Adipocyte (in vitro differentiated cells): ENCODE data around the gene R3HDM4.
"Not testable (repeated sequence)": the region's sequence is repeated elsewhere in the genome, so short reads cannot be mapped to it uniquely, and the experiment has no call there.

ENCODE experiments used
- DNase-seq: peaks from one replicate; pipeline ENCODE4 v3.0.0-alpha.2; 2015; ENCODE audit warnings: low read depth
- H3K27me3 ChIP-seq: replicated peaks from 2 replicates; pipeline ENCODE4 v1.7.0; 2013; ENCODE audit warnings: mild to moderate bottlenecking, low read length, moderate library complexity; ENCODE audit not compliant: control insufficient read depth, insufficient read depth
- H3K36me3 ChIP-seq: 2 replicates; pipeline ENCODE4 v1.7.0; 2013; ENCODE audit warnings: low read length, mild to moderate bottlenecking, moderate library complexity; ENCODE audit not compliant: control insufficient read depth, insufficient read depth, severe bottlenecking
- H3K4me1 ChIP-seq: 2 replicates; pipeline ENCODE4 v1.7.0; 2013; ENCODE audit warnings: mild to moderate bottlenecking, low read length, moderate library complexity; ENCODE audit not compliant: control insufficient read depth, insufficient read depth
- H3K4me3 ChIP-seq: 2 replicates; pipeline ENCODE4 v1.7.0; 2013; ENCODE audit warnings: mild to moderate bottlenecking, low read length, moderate library complexity
- H3K9ac ChIP-seq: 2 replicates; pipeline ENCODE4 v1.7.0; 2013; ENCODE audit warnings: mild to moderate bottlenecking, low read length, moderate library complexity
- H3K9me3 ChIP-seq: 2 replicates; pipeline ENCODE4 v1.7.0; 2013; ENCODE audit warnings: mild to moderate bottlenecking, low read length, moderate library complexity; ENCODE audit not compliant: control insufficient read depth

R3HDM4 gene

GRCh38 chr19:892243-892893, 20.7 kb downstream of the R3HDM4 start:
- Histone ChIP-seq H3K27me3 (no peaks in the 10 kb centered on the region), H3K9ac (peak overlapping the region; percentile 87), H3K4me3 (peak overlapping the region; percentile 89), H3K9me3 (no peaks in the 10 kb centered on the region), H3K36me3 (peaks cover 13% of the 10 kb centered on the region), H3K4me1 (no peaks in the 10 kb centered on the region)
- DNase-seq, result peak; percentile 30

DNA sequence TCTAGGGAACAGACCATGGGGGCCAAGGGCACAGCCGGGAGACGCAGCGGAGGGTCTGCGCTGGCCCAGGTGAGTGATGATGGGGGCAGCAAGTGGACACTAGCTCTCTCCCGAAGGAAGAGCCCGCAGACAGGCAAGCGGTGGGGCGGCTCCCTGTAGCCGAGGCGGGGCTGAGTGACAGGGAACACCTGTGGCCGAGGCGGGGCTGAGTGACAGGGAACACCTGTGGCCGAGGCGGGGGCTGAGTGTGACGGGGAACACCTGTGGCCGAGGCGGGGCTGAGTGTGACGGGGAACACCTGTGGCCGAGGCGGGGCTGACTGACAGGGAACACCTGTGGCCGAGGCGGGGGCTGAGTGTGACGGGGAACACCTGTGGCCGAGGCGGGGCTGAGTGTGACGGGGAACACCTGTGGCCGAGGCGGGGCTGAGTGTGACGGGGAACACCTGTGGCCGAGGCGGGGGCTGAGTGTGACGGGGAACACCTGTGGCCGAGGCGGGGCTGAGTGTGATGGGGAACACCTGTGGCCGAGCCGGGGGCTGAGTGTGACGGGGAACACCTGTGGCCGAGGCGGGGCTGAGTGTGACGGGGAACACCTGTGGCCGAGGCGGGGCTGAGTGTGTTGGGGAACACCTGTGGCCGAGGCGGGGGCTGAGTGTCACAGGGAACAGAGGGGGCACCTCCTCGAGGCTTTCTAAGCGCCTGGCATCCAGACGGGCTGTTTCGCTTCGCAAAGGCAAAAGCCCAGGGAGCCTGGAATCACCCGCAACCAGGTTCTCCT, 21.4 kb downstream of the R3HDM4 start:
- not testable (repeated sequence) for H3K9me3 ChIP-seq, H3K4me1 ChIP-seq, H3K27me3 ChIP-seq, DNase-seq
- Histone ChIP-seq H3K9ac (peak overlapping the region; percentile 87), H3K4me3 (peak overlapping the region; percentile 89), H3K36me3 (peaks cover 17% of the 10 kb centered on the region)

DNA sequence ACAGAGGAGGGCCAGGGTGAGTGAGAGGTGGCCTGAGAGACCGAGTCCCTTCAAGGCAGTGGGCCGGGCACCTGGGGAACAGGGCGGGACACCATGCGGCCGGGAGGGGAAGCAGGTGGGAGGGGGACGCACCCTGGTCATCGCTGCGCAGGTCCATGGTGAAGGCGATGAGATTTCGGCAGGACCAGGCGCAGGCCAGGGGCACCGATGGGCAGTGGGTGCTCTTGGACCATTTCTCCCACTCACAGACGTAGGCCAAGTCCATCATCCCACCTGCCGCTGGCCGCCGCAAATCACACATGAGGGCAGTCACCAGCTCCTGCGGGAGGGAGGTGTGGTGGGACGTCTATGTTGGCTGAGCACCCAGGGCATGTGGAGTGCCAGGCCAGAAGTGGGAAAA, 22.2 kb downstream of the R3HDM4 start:
- Histone ChIP-seq H3K9ac (no peak overlapping the region), H3K36me3 (peaks cover 25% of the 10 kb centered on the region), H3K9me3 (no peaks in the 10 kb centered on the region), H3K27me3 (no peaks in the 10 kb centered on the region), H3K4me1 (no peaks in the 10 kb centered on the region), H3K4me3 (no peak overlapping the region)
- no peak for DNase-seq

- H3K27me3 ChIP-seq, result no peaks in the 10 kb centered on the region
- no peak for DNase-seq
- peaks cover 30% of the 10 kb centered on the region for H3K36me3 ChIP-seq
- H3K9me3 ChIP-seq, result no peaks in the 10 kb centered on the region
- no peak overlapping the region for H3K9ac ChIP-seq
- no peak overlapping the region for H3K4me3 ChIP-seq
- no peaks in the 10 kb centered on the region for H3K4me1 ChIP-seq
Measured at GRCh38 chr19:889662-890295, 23.2 kb downstream of the R3HDM4 start.

GRCh38 chr19:888581-889385, 24.2 kb downstream of the R3HDM4 start:
- H3K36me3 ChIP-seq, result peaks cover 35% of the 10 kb centered on the region
- no peaks in the 10 kb centered on the region for H3K27me3 ChIP-seq
- no peaks in the 10 kb centered on the region for H3K4me1 ChIP-seq
- no peak overlapping the region for H3K4me3 ChIP-seq
- DNase-seq, result no peak
- no peaks in the 10 kb centered on the region for H3K9me3 ChIP-seq
- H3K9ac ChIP-seq, result no peak overlapping the region

DNA sequence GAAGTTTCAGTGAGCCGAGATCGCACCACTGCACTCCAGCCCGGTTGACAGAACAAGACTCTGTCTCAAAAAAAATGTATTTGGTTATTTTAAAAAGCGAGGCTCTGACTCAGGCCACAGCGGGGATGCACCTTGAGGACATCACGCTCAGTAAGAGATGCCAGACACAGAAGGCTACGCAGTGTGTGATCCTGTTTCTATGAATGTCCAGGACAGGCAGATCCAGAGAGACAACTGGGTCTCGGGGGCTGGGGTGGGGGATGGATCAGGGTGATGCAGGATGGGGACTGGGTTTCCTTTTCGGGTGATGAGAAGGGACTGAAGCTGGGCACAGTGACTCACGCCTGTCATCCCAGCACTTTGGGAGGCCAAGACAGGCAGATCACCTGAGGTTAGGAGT, 25.4 kb downstream of the R3HDM4 start:
- Histone ChIP-seq H3K27me3 (no peaks in the 10 kb centered on the region), H3K4me3 (no peak overlapping the region), H3K9me3 (no peaks in the 10 kb centered on the region), H3K9ac (no peak overlapping the region), H3K4me1 (no peaks in the 10 kb centered on the region), H3K36me3 (peaks cover 46% of the 10 kb centered on the region)
- DNase-seq, result no peak

- no peak overlapping the region for H3K9ac ChIP-seq
- H3K4me1 ChIP-seq, result no peaks in the 10 kb centered on the region
- peaks cover 51% of the 10 kb centered on the region for H3K36me3 ChIP-seq
- no peak overlapping the region for H3K4me3 ChIP-seq
- peak; percentile 67 for DNase-seq
- no peaks in the 10 kb centered on the region for H3K27me3 ChIP-seq
- H3K9me3 ChIP-seq, result no peaks in the 10 kb centered on the region
Measured at GRCh38 chr19:887072-887471, 25.9 kb downstream of the R3HDM4 start.

- Histone ChIP-seq H3K36me3 (peaks cover 63% of the 10 kb centered on the region), H3K9ac (no peak overlapping the region), H3K4me1 (no peaks in the 10 kb centered on the region), H3K4me3 (no peak overlapping the region), H3K27me3 (no peaks in the 10 kb centered on the region), H3K9me3 (no peaks in the 10 kb centered on the region)
- no peak for DNase-seq
Measured at GRCh38 chr19:885536-886224, 27.3 kb downstream of the R3HDM4 start.

- Histone ChIP-seq H3K4me3 (no peak overlapping the region), H3K27me3 (no peaks in the 10 kb centered on the region), H3K9ac (no peak overlapping the region), H3K9me3 (no peaks in the 10 kb centered on the region), H3K36me3 (peaks cover 59% of the 10 kb centered on the region), H3K4me1 (no peaks in the 10 kb centered on the region)
- no peak for DNase-seq
Measured at GRCh38 chr19:884420-885211, 28.4 kb downstream of the R3HDM4 start.

DNA sequence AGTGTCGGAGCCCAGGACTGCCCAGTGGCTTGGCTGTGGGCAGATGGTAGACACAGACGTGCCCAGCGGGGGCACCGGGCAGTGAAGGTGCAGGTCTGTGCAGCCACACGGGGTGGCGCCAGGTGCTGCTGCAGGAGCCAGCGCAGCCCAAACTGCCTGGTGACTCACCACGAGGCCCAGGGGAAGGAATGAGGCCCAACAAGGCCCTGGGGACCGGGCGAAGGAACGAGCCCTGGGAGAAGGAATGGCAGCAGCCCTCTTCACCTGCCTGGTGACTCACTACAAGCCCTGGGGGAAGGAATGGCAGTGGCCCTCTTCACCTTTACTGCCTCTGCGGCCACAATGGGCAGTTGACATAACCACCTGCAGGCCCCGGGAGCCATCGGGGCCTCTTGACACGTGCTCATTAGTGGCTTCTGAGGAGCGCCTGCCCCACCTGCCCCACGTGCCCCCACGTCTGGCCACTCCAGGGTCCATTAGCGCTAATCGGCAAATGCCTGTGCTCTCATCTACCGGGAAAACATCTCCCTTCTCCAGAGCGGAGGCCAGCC, 29.3 kb downstream of the R3HDM4 start:
- peaks cover 54% of the 10 kb centered on the region for H3K36me3 ChIP-seq
- DNase-seq, result no peak

More for the DNA sequence above, 29.3 kb downstream of the R3HDM4 start:
- Histone ChIP-seq H3K27me3 (no peaks in the 10 kb centered on the region), H3K9me3 (no peaks in the 10 kb centered on the region), H3K4me3 (no peak overlapping the region), H3K9ac (no peak overlapping the region), H3K4me1 (no peaks in the 10 kb centered on the region)
